ENCODE measurements around the gene CFAP53. TPM values are rescaled to one million over a fixed set of nuclear protein-coding genes. Genes with fewer than 3 reads are reported as not detected.

Gene CFAP53
- total and polyA plus RNA-seq, 2 donors (not counting 3 experiments of a cell fraction or from before 2014, with no cell fraction given) = 0.12 to 0.18 TPM

- Histone ChIP-seq H3K27me3 (ENCODE audit: control insufficient read depth in 2 of 2, insufficient read depth in 2 of 2, low read length in 2 of 2) (peaks cover 1 to 6% of the 10 kb centered on the region in 2 experiments), H3K79me2 (ENCODE audit: control insufficient read depth, insufficient read depth, low read length) (no peaks in the 10 kb centered on the region), H3K27ac (ENCODE audit: insufficient read depth, low read depth, low read length) (peak overlapping the region; percentile 42), H3K4me3 (replicated peaks in 1 of 3; ENCODE audit: insufficient read depth in 1 of 3, low read depth in 1 of 3, low read length in 3 of 3) (peak overlapping the region; percentile 37 to 58 (median 45)), H3K4me1 (ENCODE audit: control insufficient read depth, extremely low read depth, insufficient read depth, low read length) (peaks cover 10% of the 10 kb centered on the region), H4K20me1 (replicated peaks; ENCODE audit: control insufficient read depth, extremely low read depth, insufficient read depth, low read length) (no peaks in the 10 kb centered on the region), H2AFZ (ENCODE audit: low read depth, low read length) (peak overlapping the region; percentile 89), H3K4me2 (ENCODE audit: insufficient read depth, low read length) (peak overlapping the region; percentile 87), H3K36me3 (ENCODE audit: control insufficient read depth in 2 of 2, extremely low read depth in 1 of 2, insufficient read depth in 2 of 2, low read length in 2 of 2) (peaks cover 0 to 25% of the 10 kb centered on the region in 2 experiments), H3K9ac (replicated peaks; ENCODE audit: extremely low read depth, insufficient read depth, low read length) (peak overlapping the region; percentile 66), H3K9me1 (replicated peaks; ENCODE audit: control insufficient read depth, extremely low read depth, insufficient read depth, low read length) (no peaks in the 10 kb centered on the region), H3K9me3 (replicated peaks; ENCODE audit: control insufficient read depth, insufficient read depth, low read length) (no peaks in the 10 kb centered on the region)
- BruUV-seq (replicated peaks) = no TSS peak
- peak; percentile 87 for FAIRE-seq
- POLR2A ChIA-PET = interaction anchor here (1.7 kb wide), 1 partner anchor 13 kb away, joined by 5 read pairs; the partner anchor contains the start of gene MBD1
- no peak for TF ChIP-seq FOS (IDR thresholded peaks at IDR 0.05; ENCODE audit: borderline replicate concordance, insufficient read depth, low read length)
- TF ChIP-seq POLR2AphosphoS5 (IDR thresholded peaks at IDR 0.05; ENCODE audit: insufficient read depth, low read depth, low read length) = peak; percentile 72
- TF ChIP-seq, protein P1, sequence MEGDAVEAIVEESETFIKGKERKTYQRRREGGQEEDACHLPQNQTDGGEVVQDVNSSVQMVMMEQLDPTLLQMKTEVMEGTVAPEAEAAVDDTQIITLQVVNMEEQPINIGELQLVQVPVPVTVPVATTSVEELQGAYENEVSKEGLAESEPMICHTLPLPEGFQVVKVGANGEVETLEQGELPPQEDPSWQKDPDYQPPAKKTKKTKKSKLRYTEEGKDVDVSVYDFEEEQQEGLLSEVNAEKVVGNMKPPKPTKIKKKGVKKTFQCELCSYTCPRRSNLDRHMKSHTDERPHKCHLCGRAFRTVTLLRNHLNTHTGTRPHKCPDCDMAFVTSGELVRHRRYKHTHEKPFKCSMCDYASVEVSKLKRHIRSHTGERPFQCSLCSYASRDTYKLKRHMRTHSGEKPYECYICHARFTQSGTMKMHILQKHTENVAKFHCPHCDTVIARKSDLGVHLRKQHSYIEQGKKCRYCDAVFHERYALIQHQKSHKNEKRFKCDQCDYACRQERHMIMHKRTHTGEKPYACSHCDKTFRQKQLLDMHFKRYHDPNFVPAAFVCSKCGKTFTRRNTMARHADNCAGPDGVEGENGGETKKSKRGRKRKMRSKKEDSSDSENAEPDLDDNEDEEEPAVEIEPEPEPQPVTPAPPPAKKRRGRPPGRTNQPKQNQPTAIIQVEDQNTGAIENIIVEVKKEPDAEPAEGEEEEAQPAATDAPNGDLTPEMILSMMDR (IDR thresholded peaks at IDR 0.05; ENCODE audit: extremely low read depth in 1 of 2, insufficient read depth in 1 of 2, low read depth in 1 of 2, low read length in 2 of 2) = peak; percentile 90 to 98
- dilution Hi-C loops (cut with MboI; ENCODE audit: extremely low pct_ligation_motif_present, low sequenced_read_pairs) = no loop called here
- intact Hi-C loops (cut with micrococcal nuclease) = loop anchor here (1.0 to 5.0 kb wide), 4 partner anchors 13 to 256 kb away; partner anchors contain the start of genes CXXC1 and MBD1
- peak; percentile 77 for DNase-seq (ENCODE audit: low read depth, low spot score)
- CTCF ChIA-PET = interaction anchor here (0.6 to 4.2 kb wide), 16 partner anchors 10 to 803 kb away, joined by 3 to 44 read pairs (median 4); partner anchors contain the start of genes MBD1 and SKA1
Observed at GRCh38 chr18:50268022-50268747, 1.9 kb upstream of the CFAP53 start.

- H4K20me1 ChIP-seq (replicated peaks; ENCODE audit: control insufficient read depth, extremely low read depth, insufficient read depth, low read length) = no peaks in the 10 kb centered on the region
Observed at GRCh38 chr18:50262977-50263376, 3.3 kb downstream of the CFAP53 start.

More at GRCh38 chr18:50262977-50263376, 3.3 kb downstream of the CFAP53 start:
- DNase-seq (ENCODE audit: low read depth, low spot score) (no peak), FAIRE-seq (no peak)
- Histone ChIP-seq H3K9me3 (replicated peaks; ENCODE audit: control insufficient read depth, insufficient read depth, low read length) (no peaks in the 10 kb centered on the region), H3K27ac (ENCODE audit: insufficient read depth, low read depth, low read length) (no peak overlapping the region), H3K4me3 (replicated peaks in 1 of 3; ENCODE audit: insufficient read depth in 1 of 3, low read depth in 1 of 3, low read length in 3 of 3) (no peak overlapping the region), H3K79me2 (ENCODE audit: control insufficient read depth, insufficient read depth, low read length) (no peaks in the 10 kb centered on the region), H3K27me3 (ENCODE audit: control insufficient read depth in 2 of 2, insufficient read depth in 2 of 2, low read length in 2 of 2) (peaks cover 1 to 18% of the 10 kb centered on the region in 2 experiments), H2AFZ (ENCODE audit: low read depth, low read length) (no peak overlapping the region), H3K4me1 (ENCODE audit: control insufficient read depth, extremely low read depth, insufficient read depth, low read length) (peaks cover 8% of the 10 kb centered on the region), H3K36me3 (ENCODE audit: control insufficient read depth in 2 of 2, extremely low read depth in 1 of 2, insufficient read depth in 2 of 2, low read length in 2 of 2) (no peaks in the 10 kb centered on the region), H3K4me2 (ENCODE audit: insufficient read depth, low read length) (no peak overlapping the region), H3K9me1 (replicated peaks; ENCODE audit: control insufficient read depth, extremely low read depth, insufficient read depth, low read length) (no peaks in the 10 kb centered on the region), H3K9ac (replicated peaks; ENCODE audit: extremely low read depth, insufficient read depth, low read length) (no peak overlapping the region)
- TF ChIP-seq FOS (IDR thresholded peaks at IDR 0.05; ENCODE audit: borderline replicate concordance, insufficient read depth, low read length) = no peak
- TF ChIP-seq MYC (IDR thresholded peaks at IDR 0.05; ENCODE audit: low read depth, low read length) = no peak
- no peak for TF ChIP-seq POLR2AphosphoS5 (IDR thresholded peaks at IDR 0.05; ENCODE audit: insufficient read depth, low read depth, low read length)
- TF ChIP-seq POLR2A (IDR thresholded peaks at IDR 0.05; ENCODE audit: low read depth, low read length) = no peak
- TF ChIP-seq EZH2 (IDR thresholded peaks at IDR 0.05; ENCODE audit: borderline replicate concordance, low read depth, low read length, severe bottlenecking) = no peak
- TF ChIP-seq MAX (IDR thresholded peaks at IDR 0.05; ENCODE audit: insufficient read depth, insufficient read length) = no peak
- TF ChIP-seq GATA2 (IDR thresholded peaks at IDR 0.05; ENCODE audit: insufficient read depth, insufficient read length, low read depth, low read length) = no peak
- TF ChIP-seq, protein P1 (IDR thresholded peaks at IDR 0.05; ENCODE audit: extremely low read depth in 1 of 2, insufficient read depth in 1 of 2, low read depth in 1 of 2, low read length in 2 of 2) = no peak
- no peak for TF ChIP-seq JUN (IDR thresholded peaks at IDR 0.05; ENCODE audit: borderline replicate concordance, insufficient read depth, insufficient read length, low read depth)
- POLR2A ChIA-PET = no interaction called here
- CTCF ChIA-PET = no interaction called here
- no TSS peak for BruUV-seq (replicated peaks)
- dilution Hi-C loops (cut with MboI; ENCODE audit: extremely low pct_ligation_motif_present, low sequenced_read_pairs) (no loop called here), intact Hi-C loops (cut with micrococcal nuclease) (no loop called here)
